Measurements from ENCODE around the gene LRRC71.

DNA sequence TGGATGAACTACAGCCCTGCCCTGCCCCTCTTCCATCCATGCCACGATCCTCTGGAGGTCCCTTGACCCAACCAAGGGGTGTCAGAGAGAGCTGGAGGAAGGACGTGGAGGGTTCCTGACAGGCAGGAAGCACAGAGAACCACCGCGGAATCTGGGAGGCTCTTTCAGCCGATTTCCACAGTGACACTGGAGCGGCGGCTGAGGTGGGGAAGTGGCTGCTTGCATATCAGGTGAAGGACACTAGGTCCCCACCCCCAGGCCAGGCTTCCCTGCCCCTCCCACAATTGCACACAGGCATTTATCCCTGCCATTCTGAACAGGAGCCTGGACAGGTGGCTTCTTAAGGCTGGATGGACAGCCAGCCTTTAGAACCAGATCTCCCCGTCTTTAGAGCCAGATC lies 17.5 kb downstream of the LRRC71 start:
- TF ChIP-seq, protein P1, sequence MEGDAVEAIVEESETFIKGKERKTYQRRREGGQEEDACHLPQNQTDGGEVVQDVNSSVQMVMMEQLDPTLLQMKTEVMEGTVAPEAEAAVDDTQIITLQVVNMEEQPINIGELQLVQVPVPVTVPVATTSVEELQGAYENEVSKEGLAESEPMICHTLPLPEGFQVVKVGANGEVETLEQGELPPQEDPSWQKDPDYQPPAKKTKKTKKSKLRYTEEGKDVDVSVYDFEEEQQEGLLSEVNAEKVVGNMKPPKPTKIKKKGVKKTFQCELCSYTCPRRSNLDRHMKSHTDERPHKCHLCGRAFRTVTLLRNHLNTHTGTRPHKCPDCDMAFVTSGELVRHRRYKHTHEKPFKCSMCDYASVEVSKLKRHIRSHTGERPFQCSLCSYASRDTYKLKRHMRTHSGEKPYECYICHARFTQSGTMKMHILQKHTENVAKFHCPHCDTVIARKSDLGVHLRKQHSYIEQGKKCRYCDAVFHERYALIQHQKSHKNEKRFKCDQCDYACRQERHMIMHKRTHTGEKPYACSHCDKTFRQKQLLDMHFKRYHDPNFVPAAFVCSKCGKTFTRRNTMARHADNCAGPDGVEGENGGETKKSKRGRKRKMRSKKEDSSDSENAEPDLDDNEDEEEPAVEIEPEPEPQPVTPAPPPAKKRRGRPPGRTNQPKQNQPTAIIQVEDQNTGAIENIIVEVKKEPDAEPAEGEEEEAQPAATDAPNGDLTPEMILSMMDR (IDR thresholded peaks at IDR 0.05), result no peak
- TF ChIP-seq POLR2AphosphoS5 (IDR thresholded peaks at IDR 0.05), result no peak
